ENCODE measurements around the gene ACKR3. TPM values are rescaled to one million over a fixed set of nuclear protein-coding genes. Genes with fewer than 3 reads are reported as not detected.
A peak's percentile ranks its signal among the peaks of the same experiment; 100 is the strongest.

ACKR3 gene
- total RNA-seq, 4 donors from 2014 or later: 32.4 to 88.7 (median 55.0) TPM

DNA sequence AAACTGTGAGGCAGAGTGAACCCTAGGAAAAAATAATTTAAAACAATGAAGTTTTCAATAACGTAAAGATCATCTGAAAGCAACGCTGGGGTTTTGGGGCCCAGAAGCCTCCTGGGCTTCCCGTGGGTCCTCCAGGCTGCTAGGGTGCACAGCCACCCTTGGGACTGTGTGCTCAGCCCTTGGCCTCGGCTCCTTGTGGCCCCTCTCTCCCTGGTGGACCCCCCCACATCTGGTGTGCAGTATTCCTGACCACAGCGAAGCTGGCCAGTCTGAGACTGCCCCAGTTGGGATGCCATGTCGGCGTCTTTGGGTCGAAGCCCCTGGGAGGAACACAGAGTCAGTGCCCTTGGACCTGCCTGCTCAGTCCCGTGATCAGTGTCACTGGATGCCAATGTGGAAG is 53.0 kb downstream of the ACKR3 start:
- H3K27me3 ChIP-seq: no peaks in the 10 kb centered on the region
- 81 to 88% methylated on average over 5 to 9 of the region's 9 CpGs for WGBS, 2 donors
- H3K27ac ChIP-seq: no peak overlapping the region
- no peak for DNase-seq (ENCODE audit: low spot score in 2 of 2)
- no peaks in the 10 kb centered on the region for H3K36me3 ChIP-seq
- H3K4me3 ChIP-seq: no peak overlapping the region
- no peak for TF ChIP-seq EP300 (IDR thresholded peaks at IDR 0.05)
- no peak for TF ChIP-seq POLR2A (IDR thresholded peaks at IDR 0.05)
- TF ChIP-seq, protein P1, sequence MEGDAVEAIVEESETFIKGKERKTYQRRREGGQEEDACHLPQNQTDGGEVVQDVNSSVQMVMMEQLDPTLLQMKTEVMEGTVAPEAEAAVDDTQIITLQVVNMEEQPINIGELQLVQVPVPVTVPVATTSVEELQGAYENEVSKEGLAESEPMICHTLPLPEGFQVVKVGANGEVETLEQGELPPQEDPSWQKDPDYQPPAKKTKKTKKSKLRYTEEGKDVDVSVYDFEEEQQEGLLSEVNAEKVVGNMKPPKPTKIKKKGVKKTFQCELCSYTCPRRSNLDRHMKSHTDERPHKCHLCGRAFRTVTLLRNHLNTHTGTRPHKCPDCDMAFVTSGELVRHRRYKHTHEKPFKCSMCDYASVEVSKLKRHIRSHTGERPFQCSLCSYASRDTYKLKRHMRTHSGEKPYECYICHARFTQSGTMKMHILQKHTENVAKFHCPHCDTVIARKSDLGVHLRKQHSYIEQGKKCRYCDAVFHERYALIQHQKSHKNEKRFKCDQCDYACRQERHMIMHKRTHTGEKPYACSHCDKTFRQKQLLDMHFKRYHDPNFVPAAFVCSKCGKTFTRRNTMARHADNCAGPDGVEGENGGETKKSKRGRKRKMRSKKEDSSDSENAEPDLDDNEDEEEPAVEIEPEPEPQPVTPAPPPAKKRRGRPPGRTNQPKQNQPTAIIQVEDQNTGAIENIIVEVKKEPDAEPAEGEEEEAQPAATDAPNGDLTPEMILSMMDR (IDR thresholded peaks at IDR 0.05): no peak
- peaks cover 0 to 9% (median 2%) of the 10 kb centered on the region in 4 donors for H3K4me1 ChIP-seq
- H3K9me3 ChIP-seq: no peaks in the 10 kb centered on the region

DNA sequence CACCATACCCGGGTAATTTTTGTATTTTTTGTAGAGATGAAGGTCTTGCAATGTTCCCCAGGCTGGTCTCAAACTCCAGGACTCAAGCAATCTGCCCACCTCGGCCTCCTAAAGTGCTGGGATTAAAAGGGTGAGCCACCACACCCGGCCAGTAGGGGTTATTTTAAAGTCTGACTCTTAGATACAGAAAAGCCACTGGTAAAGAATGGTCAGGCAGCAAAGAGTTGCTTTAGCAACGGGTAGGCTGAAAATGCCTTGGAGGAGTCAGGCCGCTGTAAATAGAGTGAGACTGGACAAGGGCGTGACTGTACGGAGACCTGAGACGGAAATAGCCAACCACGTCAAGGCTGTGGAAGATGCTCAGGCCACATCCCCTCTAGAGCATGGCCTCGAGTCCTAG is 54.2 kb downstream of the ACKR3 start:
- TF ChIP-seq, protein P1 (IDR thresholded peaks at IDR 0.05): no peak
- no peak for TF ChIP-seq EP300 (IDR thresholded peaks at IDR 0.05)
- TF ChIP-seq POLR2A (IDR thresholded peaks at IDR 0.05): no peak
- no peaks in the 10 kb centered on the region for H3K36me3 ChIP-seq
- H3K27ac ChIP-seq: no peak overlapping the region
- no peak overlapping the region for H3K4me3 ChIP-seq
- no peaks in the 10 kb centered on the region for H3K9me3 ChIP-seq
- H3K4me1 ChIP-seq: peaks cover 0 to 9% (median 2%) of the 10 kb centered on the region in 4 donors
- WGBS, 2 donors: 86 to 91% methylated on average over 10 of the region's 10 CpGs
- no peaks in the 10 kb centered on the region for H3K27me3 ChIP-seq
- no peak for DNase-seq (ENCODE audit: low spot score in 2 of 2)

DNA sequence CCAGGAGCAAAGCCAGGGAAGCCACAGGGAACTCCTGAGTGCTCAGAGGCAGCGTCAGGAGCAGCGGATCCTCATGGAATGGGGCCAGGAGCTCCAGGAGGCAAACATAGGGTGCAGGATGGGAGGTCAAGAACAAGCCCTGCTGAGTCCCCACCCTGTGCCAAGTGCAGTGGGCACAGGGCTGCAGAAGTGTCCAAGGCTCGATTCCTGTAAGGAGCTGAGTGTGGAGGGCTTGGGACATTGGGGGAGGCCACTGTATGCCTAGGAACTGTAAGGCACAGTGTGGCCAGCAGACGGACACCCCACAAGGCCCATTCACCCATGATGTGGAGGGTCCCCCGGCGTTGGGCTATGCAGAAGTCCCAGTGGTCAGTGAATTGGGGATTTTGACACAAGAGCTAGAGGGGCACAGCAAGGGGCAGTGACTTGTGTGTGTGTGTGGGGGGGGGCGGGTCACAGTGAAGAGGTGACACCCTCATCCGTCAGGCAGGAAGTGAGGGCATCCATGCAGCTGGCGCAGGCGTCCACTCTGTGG is 55.6 kb downstream of the ACKR3 start:
- DNase-seq (ENCODE audit: low spot score in 2 of 2): no peak
- H3K27me3 ChIP-seq: no peaks in the 10 kb centered on the region
- peaks cover 0 to 21% (median 8%) of the 10 kb centered on the region in 4 donors for H3K4me1 ChIP-seq
- no peak overlapping the region for H3K4me3 ChIP-seq
- TF ChIP-seq EP300 (IDR thresholded peaks at IDR 0.05) (no peak), POLR2A (IDR thresholded peaks at IDR 0.05) (no peak)
- TF ChIP-seq, protein P1 (IDR thresholded peaks at IDR 0.05): no peak
- H3K9me3 ChIP-seq: no peaks in the 10 kb centered on the region
- H3K27ac ChIP-seq: no peak overlapping the region
- no peaks in the 10 kb centered on the region for H3K36me3 ChIP-seq
- 89 to 90% methylated on average over 10 of the region's 10 CpGs for WGBS, 2 donors

DNA sequence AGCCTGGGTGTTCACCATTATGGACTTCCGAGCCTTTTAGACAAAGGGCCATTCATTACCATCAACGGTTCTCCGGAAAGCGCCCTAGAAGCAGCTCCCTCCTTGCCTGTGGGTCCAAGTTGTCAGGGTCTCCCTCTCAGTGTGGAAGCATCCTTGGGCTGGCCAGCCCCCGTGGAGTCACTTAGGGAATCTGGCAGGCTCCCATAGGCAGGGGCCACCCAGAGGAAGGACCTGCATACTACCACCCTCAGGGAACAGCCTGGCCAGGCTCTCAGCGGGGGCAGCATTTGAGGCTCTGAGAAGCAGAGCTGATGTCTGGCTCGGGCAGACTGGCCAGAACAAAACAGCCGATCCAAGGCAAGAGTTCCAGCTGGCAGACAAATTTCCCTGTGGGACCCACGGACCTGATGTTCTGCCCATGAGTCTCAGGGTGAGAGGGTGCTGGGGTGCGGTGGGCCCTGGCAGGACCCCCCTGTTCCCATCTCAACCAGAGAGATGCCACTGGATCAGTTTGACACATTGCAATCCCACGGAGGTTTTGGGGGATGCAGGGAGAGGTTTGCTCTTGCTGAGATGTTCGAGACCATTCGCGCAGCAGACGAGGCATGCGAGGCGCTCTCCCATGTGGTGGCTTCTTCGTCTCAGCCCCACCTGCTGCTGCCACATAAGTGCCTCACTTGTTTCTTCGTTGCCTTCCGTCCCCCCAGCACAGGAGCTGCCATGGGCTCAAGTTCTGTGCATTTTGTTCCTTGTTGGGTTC is 56.9 kb downstream of the ACKR3 start:
- 68 to 70% methylated on average over 19 to 20 of the region's 20 CpGs for WGBS, 2 donors
- Histone ChIP-seq H3K9me3 (no peaks in the 10 kb centered on the region), H3K27ac (peak overlapping the region in 2 of 4 donors; percentile 69 to 70), H3K27me3 (no peaks in the 10 kb centered on the region), H3K4me1 (peaks cover 0 to 33% (median 11%) of the 10 kb centered on the region in 4 donors), H3K36me3 (no peaks in the 10 kb centered on the region), H3K4me3 (no peak overlapping the region)
- no peak for DNase-seq (ENCODE audit: low spot score in 2 of 2)
- TF ChIP-seq EP300 (IDR thresholded peaks at IDR 0.05) (no peak), POLR2A (IDR thresholded peaks at IDR 0.05) (no peak)
- TF ChIP-seq, protein P1 (IDR thresholded peaks at IDR 0.05): no peak

DNA sequence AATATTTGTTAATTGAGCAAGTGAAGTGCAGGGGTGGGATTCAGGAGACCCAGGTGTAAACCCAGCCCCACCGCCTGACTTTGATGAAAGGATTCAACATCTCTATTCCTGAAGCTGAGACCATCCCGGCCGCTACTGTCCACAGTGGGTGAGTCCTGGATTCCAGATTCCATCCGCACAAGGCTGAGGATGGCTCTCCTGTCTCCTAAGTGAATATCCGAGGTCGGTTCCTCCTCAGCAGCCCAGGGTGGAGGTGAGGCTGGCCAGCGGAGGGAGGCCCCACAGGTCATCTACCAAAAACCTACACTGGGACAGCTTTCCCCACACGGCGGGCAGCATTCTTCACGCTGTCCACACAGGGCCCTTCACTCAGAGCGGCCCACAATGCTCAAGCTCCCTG is 57.6 kb downstream of the ACKR3 start:
- Histone ChIP-seq H3K27me3 (no peaks in the 10 kb centered on the region), H3K4me1 (peaks cover 0 to 40% (median 11%) of the 10 kb centered on the region in 4 donors), H3K9me3 (no peaks in the 10 kb centered on the region), H3K36me3 (no peaks in the 10 kb centered on the region), H3K27ac (peak overlapping the region in 1 of 4 donors; percentile 69), H3K4me3 (no peak overlapping the region)
- TF ChIP-seq POLR2A (IDR thresholded peaks at IDR 0.05): no peak
- no peak for TF ChIP-seq EP300 (IDR thresholded peaks at IDR 0.05)
- TF ChIP-seq, protein P1 (IDR thresholded peaks at IDR 0.05): no peak
- 95% methylated on average over 11 of the region's 11 CpGs for WGBS, 2 donors
- DNase-seq (ENCODE audit: low spot score in 2 of 2): no peak

Measured in tibial nerve (tissue), 4 donors.